Osteoblast (primary cell): Measurements from ENCODE around the gene DLG2. TPM values are rescaled to one million over a fixed set of nuclear protein-coding genes. Genes with fewer than 3 reads are reported as not detected.

Source experiments
- DNase-seq: peaks from one replicate; pipeline ENCODE4 v3.0.0; 2011; ENCODE audit warnings: low spot score, mixed read lengths; ENCODE audit not compliant: insufficient read length; ENCODE audit errors: missing footprints
- H2AFZ ChIP-seq: 2 replicates; pipeline ENCODE4 v1.6.0; 2011; ENCODE audit warnings: mild to moderate bottlenecking, low read length
- H3K27ac ChIP-seq: 2 replicates; pipeline ENCODE4 v1.5.1; 2011; ENCODE audit warnings: mild to moderate bottlenecking, low read depth, low read length, moderate library complexity
- H3K27me3 ChIP-seq: 2 replicates; pipeline ENCODE4 v1.6.0; 2012; ENCODE audit warnings: mild to moderate bottlenecking, control low read depth, inconsistent platforms, low read length, moderate library complexity; ENCODE audit not compliant: insufficient read depth
- H3K36me3 ChIP-seq: 2 replicates; pipeline ENCODE4 v1.5.1; 2011; ENCODE audit warnings: mild to moderate bottlenecking, low read length, control low read depth, moderate library complexity; ENCODE audit not compliant: insufficient read depth
- H3K4me1 ChIP-seq: 2 replicates; pipeline ENCODE4 v1.5.1; 2011; ENCODE audit warnings: mild to moderate bottlenecking, low read length, control low read depth, moderate library complexity; ENCODE audit not compliant: insufficient read depth
- H3K4me2 ChIP-seq: 2 replicates; pipeline ENCODE4 v1.6.0; 2011; ENCODE audit warnings: mild to moderate bottlenecking, low read length; ENCODE audit not compliant: insufficient read depth
- H3K4me3 ChIP-seq: fragments of 200-600 bp; sonication (generic); 3 replicates; pipeline ENCODE4 v1.5.1; 2012; ENCODE audit warnings: mild to moderate bottlenecking, low read length, inconsistent platforms; ENCODE audit not compliant: insufficient read depth
- H3K79me2 ChIP-seq: 2 replicates; pipeline ENCODE4 v1.6.0; 2012; ENCODE audit warnings: mild to moderate bottlenecking, low read length, control low read depth, inconsistent platforms; ENCODE audit not compliant: insufficient read depth
- H3K9me3 ChIP-seq: 2 replicates; pipeline ENCODE4 v1.5.1; 2011; ENCODE audit warnings: low read depth, low read length, control low read depth
- H4K20me1 ChIP-seq: 2 replicates; pipeline ENCODE4 v1.6.0; 2012; ENCODE audit warnings: mild to moderate bottlenecking, low read length, control low read depth; ENCODE audit not compliant: insufficient read depth
- CTCF ChIP-seq: IDR thresholded peaks from 2 replicates; pipeline ENCODE4 v1.5.1; 2011; ENCODE audit warnings: mild to moderate bottlenecking, low read depth, low read length, moderate library complexity; ENCODE audit errors: extremely low read depth
- total RNA-seq: library from RNA; depleted of rRNA; stranded (reverse); fragments of >200 nt; gene quantifications from 2 replicates; pipeline ENCODE4 v1.2.3, GENCODE V29; 2012

DLG2 gene
- total RNA-seq, 1 donor = 3.3 TPM

GRCh38 chr11:84024266-84024665 is 1602.9 kb downstream of the DLG2 start:
- Histone ChIP-seq H3K4me3 (no peak overlapping the region), H3K27me3 (no peaks in the 10 kb centered on the region), H3K79me2 (no peaks in the 10 kb centered on the region), H2AFZ (no peak overlapping the region), H3K9me3 (no peaks in the 10 kb centered on the region), H3K27ac (no peak overlapping the region), H3K36me3 (no peaks in the 10 kb centered on the region), H4K20me1 (no peaks in the 10 kb centered on the region), H3K4me2 (no peak overlapping the region), H3K4me1 (peaks cover 4% of the 10 kb centered on the region)
- DNase-seq = no peak
- no peak for TF ChIP-seq CTCF

GRCh38 chr11:84022695-84023094 is 1604.4 kb downstream of the DLG2 start:
- peaks cover 4% of the 10 kb centered on the region for H3K4me1 ChIP-seq
- no peaks in the 10 kb centered on the region for H4K20me1 ChIP-seq
- no peak overlapping the region for H3K4me3 ChIP-seq
- no peaks in the 10 kb centered on the region for H3K36me3 ChIP-seq
- no peaks in the 10 kb centered on the region for H3K27me3 ChIP-seq
- H3K27ac ChIP-seq = no peak overlapping the region
- H3K9me3 ChIP-seq = no peaks in the 10 kb centered on the region
- DNase-seq = no peak
- TF ChIP-seq CTCF = no peak
- H2AFZ ChIP-seq = no peak overlapping the region
- H3K4me2 ChIP-seq = no peak overlapping the region
- H3K79me2 ChIP-seq = no peaks in the 10 kb centered on the region

- DNase-seq = no peak
- H3K4me2 ChIP-seq = no peak overlapping the region
- no peaks in the 10 kb centered on the region for H3K27me3 ChIP-seq
- H2AFZ ChIP-seq = no peak overlapping the region
- H3K4me1 ChIP-seq = peaks cover 4% of the 10 kb centered on the region
- H3K36me3 ChIP-seq = no peaks in the 10 kb centered on the region
- no peak for TF ChIP-seq CTCF
- H3K9me3 ChIP-seq = no peaks in the 10 kb centered on the region
- no peak overlapping the region for H3K27ac ChIP-seq
- no peaks in the 10 kb centered on the region for H3K79me2 ChIP-seq
- no peak overlapping the region for H3K4me3 ChIP-seq
- H4K20me1 ChIP-seq = no peaks in the 10 kb centered on the region
Measured at GRCh38 chr11:84022201-84022600, 1604.9 kb downstream of the DLG2 start.

- H3K27ac ChIP-seq = no peak overlapping the region
- no peaks in the 10 kb centered on the region for H3K9me3 ChIP-seq
- H3K27me3 ChIP-seq = no peaks in the 10 kb centered on the region
- no peaks in the 10 kb centered on the region for H3K79me2 ChIP-seq
- H3K36me3 ChIP-seq = no peaks in the 10 kb centered on the region
- no peak overlapping the region for H3K4me3 ChIP-seq
- no peaks in the 10 kb centered on the region for H4K20me1 ChIP-seq
- DNase-seq = no peak
- no peak overlapping the region for H3K4me2 ChIP-seq
- TF ChIP-seq CTCF = no peak
- H2AFZ ChIP-seq = no peak overlapping the region
- H3K4me1 ChIP-seq = peaks cover 4% of the 10 kb centered on the region
Measured at GRCh38 chr11:84021291-84021690, 1605.9 kb downstream of the DLG2 start.
